ENCODE data around the gene USP5. TPM values are rescaled to one million over a fixed set of nuclear protein-coding genes. Genes with fewer than 3 reads are reported as not detected.

USP5 gene
- total RNA-seq = 172 and 173 TPM in 2 replicates
- long read RNA-seq, partial matches to known transcripts = 4 of 7 reads
- long read RNA-seq, other reads (novel, unspliced or antisense) = 0 of 7 reads

- Mint-ChIP-seq H3K27me3 (ENCODE audit: low read depth) (peaks cover 2% of the 10 kb centered on the region), H3K4me3 (peak within 1 kb of the TSS; percentile 98), H3K9me3 (no peaks in the 10 kb centered on the region), H3K4me1 (peaks cover 40% of the 10 kb centered on the region), H3K27ac (ENCODE audit: unreplicated experiment) (peak within 1 kb of the TSS; percentile 98), H3K36me3 (ENCODE audit: low read depth) (peaks cover 7% of the 10 kb centered on the region)
- TF ChIP-seq CTCF (conservative IDR thresholded peaks at IDR 0.05) = no peak
- DNase-seq (ENCODE audit: low read depth, low spot score) = peak; percentile 91
These were observed at the start of gene USP5 for GRCh38 chr12:6851921-6852650. Gene USP5 (plus strand): TSS chr12:6852150. CDS start chr12:6852180, 30 bp downstream.

GRCh38 chr12:6807170-6807569 is 44.8 kb upstream of the USP5 start:
- H3K4me3 Mint-ChIP-seq = no peak overlapping the region
- TF ChIP-seq CTCF (conservative IDR thresholded peaks at IDR 0.05) = no peak
- peaks cover 3% of the 10 kb centered on the region for H3K9me3 Mint-ChIP-seq
- H3K36me3 Mint-ChIP-seq (ENCODE audit: low read depth) = peaks cover 2% of the 10 kb centered on the region
- peaks cover 8% of the 10 kb centered on the region for H3K4me1 Mint-ChIP-seq
- DNase-seq (ENCODE audit: low read depth, low spot score) = no peak
- H3K27me3 Mint-ChIP-seq (ENCODE audit: low read depth) = no peaks in the 10 kb centered on the region
- H3K27ac Mint-ChIP-seq (ENCODE audit: unreplicated experiment) = no peak overlapping the region

GRCh38 chr12:6809056-6809455 is 42.9 kb upstream of the USP5 start:
- H3K27ac Mint-ChIP-seq (ENCODE audit: unreplicated experiment) = no peak overlapping the region
- TF ChIP-seq CTCF (conservative IDR thresholded peaks at IDR 0.05) = no peak
- H3K27me3 Mint-ChIP-seq (ENCODE audit: low read depth) = no peaks in the 10 kb centered on the region
- peaks cover 2% of the 10 kb centered on the region for H3K9me3 Mint-ChIP-seq
- H3K36me3 Mint-ChIP-seq (ENCODE audit: low read depth) = peaks cover 2% of the 10 kb centered on the region
- peaks cover 13% of the 10 kb centered on the region for H3K4me1 Mint-ChIP-seq
- H3K4me3 Mint-ChIP-seq = no peak overlapping the region
- DNase-seq (ENCODE audit: low read depth, low spot score) = no peak

- no peak overlapping the region for H3K4me3 Mint-ChIP-seq
- H3K27me3 Mint-ChIP-seq (ENCODE audit: low read depth) = no peaks in the 10 kb centered on the region
- no peak overlapping the region for H3K27ac Mint-ChIP-seq (ENCODE audit: unreplicated experiment)
- H3K9me3 Mint-ChIP-seq = no peaks in the 10 kb centered on the region
- peaks cover 16% of the 10 kb centered on the region for H3K4me1 Mint-ChIP-seq
- H3K36me3 Mint-ChIP-seq (ENCODE audit: low read depth) = no peaks in the 10 kb centered on the region
- no peak for DNase-seq (ENCODE audit: low read depth, low spot score)
- no peak for TF ChIP-seq CTCF (conservative IDR thresholded peaks at IDR 0.05)
These were observed 41.2 kb upstream of the USP5 start for GRCh38 chr12:6810758-6811157.

GRCh38 chr12:6813363-6813762 is 38.6 kb upstream of the USP5 start:
- no peaks in the 10 kb centered on the region for H3K9me3 Mint-ChIP-seq
- DNase-seq (ENCODE audit: low read depth, low spot score) = no peak
- H3K4me1 Mint-ChIP-seq = peaks cover 36% of the 10 kb centered on the region
- H3K36me3 Mint-ChIP-seq (ENCODE audit: low read depth) = peaks cover 3% of the 10 kb centered on the region
- no peak overlapping the region for H3K4me3 Mint-ChIP-seq
- H3K27me3 Mint-ChIP-seq (ENCODE audit: low read depth) = no peaks in the 10 kb centered on the region
- TF ChIP-seq CTCF (conservative IDR thresholded peaks at IDR 0.05) = no peak
- H3K27ac Mint-ChIP-seq (ENCODE audit: unreplicated experiment) = no peak overlapping the region

Measured in neural crest cell (in vitro differentiated cells).